Endothelial cell of hepatic sinusoid (primary cell): Measurements from ENCODE around the gene ARHGAP5.

Experiments used
- in situ Hi-C: cut with HindIII; loops from 2 replicates; pipeline ENCODE4 v1.10.0; 2017; ENCODE audit warnings: low sequenced_read_pairs

ARHGAP5 gene, protein sequence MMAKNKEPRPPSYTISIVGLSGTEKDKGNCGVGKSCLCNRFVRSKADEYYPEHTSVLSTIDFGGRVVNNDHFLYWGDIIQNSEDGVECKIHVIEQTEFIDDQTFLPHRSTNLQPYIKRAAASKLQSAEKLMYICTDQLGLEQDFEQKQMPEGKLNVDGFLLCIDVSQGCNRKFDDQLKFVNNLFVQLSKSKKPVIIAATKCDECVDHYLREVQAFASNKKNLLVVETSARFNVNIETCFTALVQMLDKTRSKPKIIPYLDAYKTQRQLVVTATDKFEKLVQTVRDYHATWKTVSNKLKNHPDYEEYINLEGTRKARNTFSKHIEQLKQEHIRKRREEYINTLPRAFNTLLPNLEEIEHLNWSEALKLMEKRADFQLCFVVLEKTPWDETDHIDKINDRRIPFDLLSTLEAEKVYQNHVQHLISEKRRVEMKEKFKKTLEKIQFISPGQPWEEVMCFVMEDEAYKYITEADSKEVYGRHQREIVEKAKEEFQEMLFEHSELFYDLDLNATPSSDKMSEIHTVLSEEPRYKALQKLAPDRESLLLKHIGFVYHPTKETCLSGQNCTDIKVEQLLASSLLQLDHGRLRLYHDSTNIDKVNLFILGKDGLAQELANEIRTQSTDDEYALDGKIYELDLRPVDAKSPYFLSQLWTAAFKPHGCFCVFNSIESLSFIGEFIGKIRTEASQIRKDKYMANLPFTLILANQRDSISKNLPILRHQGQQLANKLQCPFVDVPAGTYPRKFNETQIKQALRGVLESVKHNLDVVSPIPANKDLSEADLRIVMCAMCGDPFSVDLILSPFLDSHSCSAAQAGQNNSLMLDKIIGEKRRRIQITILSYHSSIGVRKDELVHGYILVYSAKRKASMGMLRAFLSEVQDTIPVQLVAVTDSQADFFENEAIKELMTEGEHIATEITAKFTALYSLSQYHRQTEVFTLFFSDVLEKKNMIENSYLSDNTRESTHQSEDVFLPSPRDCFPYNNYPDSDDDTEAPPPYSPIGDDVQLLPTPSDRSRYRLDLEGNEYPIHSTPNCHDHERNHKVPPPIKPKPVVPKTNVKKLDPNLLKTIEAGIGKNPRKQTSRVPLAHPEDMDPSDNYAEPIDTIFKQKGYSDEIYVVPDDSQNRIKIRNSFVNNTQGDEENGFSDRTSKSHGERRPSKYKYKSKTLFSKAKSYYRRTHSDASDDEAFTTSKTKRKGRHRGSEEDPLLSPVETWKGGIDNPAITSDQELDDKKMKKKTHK (N-terminal part only)

DNA sequence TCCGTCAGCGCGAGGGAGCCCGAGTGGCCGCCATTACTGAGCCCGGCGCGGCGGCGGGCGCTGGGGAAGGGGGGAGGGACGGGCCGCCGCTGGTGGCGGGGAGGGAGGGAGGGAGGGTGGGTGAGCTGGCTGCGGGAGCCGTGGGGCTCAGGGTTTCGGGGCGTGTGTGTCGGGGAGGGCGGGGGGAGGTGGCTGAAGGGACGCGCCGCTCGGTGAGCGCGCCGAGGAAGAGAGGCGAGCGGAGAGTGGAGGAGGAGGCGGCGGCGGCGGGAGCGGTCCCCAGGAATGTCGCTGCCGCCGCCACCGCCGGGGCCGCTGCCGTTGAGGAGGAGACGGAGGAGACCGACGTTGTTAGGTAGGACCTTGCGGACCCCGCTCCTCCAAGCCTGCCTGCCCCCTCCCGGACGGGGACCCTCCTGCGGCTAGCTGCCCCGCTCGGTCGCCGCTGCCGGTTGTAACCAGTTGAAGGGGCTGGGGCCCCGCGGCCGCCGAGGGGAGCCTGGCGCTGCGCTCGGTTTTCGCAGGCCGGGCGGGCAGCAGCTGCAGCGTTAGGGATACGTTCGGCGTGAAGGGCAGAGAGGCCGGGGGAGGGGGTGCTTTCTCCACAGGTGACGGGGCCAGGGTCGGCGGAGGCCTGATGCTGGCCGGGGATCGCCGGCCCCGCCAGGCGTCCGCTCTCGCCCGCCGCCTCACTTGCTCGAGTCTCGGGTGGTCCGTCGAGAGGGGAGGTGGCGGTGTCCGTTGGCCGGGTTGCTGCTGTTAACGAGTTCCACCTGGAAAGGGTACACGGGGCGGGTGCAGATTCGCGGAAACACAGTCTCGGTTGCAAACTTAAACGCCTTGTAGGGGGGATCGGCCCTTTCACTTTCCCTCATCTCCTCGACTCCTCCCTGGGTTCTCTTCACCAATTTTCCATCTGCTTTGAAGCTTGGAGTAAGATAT lies at the start of gene ARHGAP5:
ARHGAP5 (plus strand) TSS at position 224 of the 942 bp plus-strand sequence. CDS start 13,366 bp downstream, outside the sequence.
- in situ Hi-C loops = no loop called here

DNA sequence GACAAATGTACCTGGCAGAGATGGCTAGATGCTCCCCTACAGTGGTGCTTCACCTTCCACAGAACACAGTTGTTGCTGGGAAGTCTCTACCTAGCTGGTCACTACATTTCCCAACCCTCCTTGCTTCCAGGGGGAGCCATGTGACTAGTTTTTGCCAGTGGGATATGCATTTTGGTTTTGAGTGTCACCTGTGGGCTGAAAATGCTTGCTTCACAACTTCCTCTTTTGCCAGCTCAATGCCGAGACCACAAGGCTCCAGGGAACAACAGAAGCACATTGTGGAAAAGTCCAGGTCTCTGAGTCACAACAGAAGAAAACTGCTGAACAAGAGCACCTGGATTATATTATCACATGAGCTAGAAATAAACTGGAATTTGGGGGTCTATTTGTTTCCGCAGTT lies 48.5 kb upstream of the ARHGAP5 start:
- in situ Hi-C loops = no loop called here

DNA sequence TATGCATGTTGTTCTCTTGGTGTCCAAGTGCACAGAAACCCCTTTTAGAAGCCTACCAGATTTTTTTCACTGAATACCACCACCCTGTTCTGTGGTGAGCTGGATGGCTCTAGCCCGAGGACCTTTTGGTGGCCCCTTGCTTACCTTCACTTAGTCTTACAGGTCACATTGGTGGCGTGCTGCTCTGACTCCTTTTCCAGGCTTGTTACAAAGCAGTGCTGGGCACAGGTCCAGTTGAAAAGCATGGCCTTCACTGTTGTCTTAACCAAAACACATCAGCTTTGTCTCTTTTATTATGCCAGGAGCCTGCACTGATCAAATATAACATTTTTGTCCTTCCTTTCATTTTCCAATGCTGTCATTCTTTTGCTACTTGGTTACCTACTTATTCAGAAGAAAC lies 43.6 kb upstream of the ARHGAP5 start:
- in situ Hi-C loops = loop anchor here (5.0 kb wide), 1 partner anchor 61 kb away; no protein-coding TSS in a partner anchor

DNA sequence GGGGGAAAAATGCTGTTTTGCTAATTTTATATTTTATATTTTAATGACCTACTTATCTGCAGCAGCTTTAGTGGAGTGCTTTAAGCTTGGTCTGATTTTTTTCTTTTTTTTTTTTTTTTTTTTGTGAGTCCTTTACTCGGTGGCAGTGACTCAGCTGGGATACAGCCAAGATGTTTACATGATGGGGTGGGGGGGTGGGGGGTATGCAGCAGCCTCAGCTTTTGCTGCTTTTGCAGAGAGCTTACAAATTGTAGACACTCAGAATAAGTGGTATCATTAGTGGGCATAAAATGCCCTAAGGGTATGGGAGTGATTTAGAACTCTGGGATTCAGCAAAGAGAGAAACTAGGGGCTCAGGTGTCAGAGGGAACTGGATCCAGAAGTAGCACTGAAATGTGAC lies 38.2 kb upstream of the ARHGAP5 start:
- in situ Hi-C loops = no loop called here

DNA sequence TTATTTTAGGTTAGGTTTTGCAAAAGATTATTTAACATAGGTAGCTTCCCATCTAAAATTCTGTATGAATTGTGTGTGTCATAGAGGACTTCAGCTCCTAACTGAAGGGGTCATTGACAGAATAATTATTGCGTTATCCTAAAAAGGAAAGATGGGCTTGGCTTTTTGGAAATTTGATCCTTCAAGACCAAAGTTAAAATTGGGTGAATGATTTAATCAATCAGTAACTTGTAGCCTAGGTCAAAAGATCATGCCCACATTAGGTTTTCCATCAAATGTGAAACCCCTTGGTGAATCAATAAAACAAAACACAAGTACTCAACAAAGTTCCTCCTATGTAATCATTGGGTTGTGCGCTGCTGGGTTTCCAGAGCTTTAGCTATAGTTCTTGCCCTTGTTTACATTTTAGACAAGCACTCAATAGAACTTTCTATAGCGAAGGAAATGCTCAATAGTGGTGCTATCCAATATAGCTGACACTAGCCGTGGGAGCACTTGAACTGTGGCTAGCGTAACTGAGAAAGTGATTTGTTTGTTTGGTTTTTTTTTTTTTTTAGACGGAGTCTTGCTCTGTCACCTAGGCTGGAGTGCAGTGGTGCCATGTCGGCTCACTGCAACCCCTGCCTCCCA lies 37.6 kb upstream of the ARHGAP5 start:
- in situ Hi-C loops = no loop called here

DNA sequence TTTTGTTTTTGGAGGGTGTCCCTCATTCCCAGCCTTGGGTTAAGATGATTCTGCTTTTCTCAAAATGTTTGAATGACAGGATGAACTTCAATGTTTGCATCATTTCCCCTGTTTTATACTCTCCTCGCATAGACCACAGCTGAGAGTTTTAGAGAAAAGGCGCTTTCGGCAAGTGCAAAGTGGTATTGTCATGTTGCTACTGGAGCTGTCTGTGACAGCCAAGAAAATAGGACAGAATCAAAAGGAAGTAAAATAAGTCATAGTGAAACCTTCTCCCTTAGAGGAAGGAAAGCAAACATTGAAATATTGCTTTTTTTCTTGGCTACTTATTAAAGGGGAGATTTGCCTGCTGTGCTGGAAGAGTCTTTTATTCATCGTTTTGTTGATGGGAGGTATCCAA lies 33.5 kb upstream of the ARHGAP5 start:
- in situ Hi-C loops = no loop called here

DNA sequence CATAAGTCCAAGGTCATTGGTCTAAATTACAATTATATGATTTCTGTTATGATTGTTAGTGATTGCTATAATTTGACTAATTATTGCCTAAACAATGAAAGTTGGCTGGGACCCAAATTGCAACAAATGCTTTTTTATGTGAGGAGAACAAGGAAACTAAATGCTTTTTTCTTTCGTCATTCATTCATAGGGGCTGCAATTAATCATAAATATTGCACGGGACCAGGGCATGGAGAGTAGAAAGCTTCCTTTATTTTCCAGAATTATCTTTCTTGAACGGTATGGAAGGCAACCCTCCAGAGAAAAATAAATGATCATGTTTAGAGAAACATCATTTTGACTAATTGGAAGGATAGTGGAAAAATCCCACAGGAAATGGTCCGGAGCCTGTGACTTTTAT lies 32.6 kb upstream of the ARHGAP5 start:
- in situ Hi-C loops = no loop called here

DNA sequence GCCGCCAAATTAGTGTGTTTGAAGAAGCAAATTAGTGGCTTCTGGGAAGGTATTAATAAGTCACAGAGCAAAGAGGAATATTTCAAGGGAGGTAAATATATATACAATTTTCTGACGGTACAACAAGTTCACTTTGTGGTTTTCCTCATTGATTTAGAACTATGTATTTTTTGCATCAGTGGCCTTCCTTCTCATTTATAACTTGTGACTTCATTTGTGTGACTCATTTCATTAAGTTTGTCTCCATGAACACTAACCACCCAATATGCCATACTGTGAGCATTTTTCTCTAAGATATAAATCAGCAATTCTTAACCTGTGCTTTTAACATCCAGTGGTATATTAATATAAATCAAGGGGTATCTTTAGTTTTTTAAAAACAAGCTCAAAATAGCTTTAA lies 29.3 kb upstream of the ARHGAP5 start:
- in situ Hi-C loops = no loop called here

DNA sequence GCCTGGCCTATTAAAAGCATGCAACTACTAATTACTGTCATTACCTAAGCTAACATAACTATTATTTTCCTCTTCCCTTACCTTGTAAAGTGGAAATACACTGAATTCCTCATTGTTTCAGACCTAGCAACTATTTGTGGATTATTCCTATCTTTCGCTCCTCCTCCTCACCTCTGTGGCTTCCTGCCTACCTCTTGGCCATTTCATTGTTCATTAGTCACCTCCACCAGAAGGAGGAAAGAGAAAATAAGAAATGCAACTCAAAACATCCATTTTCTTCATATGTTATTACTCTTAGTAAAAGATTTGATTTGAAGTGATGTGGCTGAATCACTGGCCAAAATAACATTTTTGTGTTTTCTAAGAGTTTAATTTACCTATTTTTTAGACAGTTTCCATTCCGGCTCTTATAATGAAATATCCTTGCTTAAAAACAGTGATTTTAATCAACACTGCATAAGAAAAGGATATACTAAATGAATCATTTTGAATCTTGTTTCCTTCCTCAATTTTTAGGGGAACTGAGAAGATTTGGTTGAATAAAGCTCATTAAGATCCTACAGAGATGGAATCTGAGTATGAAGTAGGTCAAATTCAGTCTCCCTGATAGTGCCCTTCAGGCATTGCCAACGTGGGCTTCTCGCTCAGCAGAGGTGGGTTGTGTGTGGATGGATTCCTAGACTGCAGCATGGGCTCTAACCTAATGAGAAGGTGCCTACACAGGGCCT lies 27.6 kb upstream of the ARHGAP5 start:
- in situ Hi-C loops = loop anchor here (25.0 kb wide), 1 partner anchor 512 kb away; no protein-coding TSS in a partner anchor

DNA sequence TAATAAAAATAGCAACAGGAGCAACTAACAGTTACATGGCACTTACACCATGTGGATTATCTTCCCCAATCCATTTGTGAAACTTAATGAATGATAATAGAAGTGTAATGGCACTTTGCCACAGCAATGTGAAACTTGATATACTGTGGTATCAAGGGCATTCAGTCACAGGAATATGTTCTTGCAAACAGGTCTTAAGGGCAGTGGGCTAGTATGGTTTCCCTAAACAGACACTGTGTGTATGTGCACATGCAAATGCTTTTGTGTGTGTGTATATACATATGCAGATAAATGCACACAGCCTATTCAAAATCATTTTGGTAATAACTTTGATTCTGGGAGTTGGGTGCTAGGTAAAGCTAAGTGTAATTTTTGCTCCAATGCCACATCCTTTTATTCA lies 26.2 kb upstream of the ARHGAP5 start:
- in situ Hi-C loops = loop anchor here (25.0 kb wide), 1 partner anchor 514 kb away; no protein-coding TSS in a partner anchor

DNA sequence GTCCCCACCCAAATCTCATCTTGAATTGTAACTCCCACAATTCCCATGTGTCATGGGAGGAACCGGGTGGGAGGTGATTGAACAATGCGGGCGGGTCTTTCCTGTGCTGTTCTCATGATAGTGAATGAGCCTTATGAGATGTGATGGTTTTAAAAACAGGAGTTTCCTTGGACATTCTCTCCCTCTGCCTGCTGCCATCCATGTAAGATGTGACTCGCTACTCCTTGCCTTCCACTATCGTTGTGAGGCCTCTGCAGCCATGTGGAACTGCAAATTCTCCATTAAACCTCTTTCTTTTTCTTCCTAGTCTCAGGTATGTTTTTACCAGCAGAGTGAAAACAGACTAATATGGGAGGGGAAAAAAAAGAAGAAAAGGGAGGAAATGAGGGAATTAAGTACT lies 22.6 kb upstream of the ARHGAP5 start:
- in situ Hi-C loops = loop anchor here (25.0 kb wide), 1 partner anchor 517 kb away; no protein-coding TSS in a partner anchor

DNA sequence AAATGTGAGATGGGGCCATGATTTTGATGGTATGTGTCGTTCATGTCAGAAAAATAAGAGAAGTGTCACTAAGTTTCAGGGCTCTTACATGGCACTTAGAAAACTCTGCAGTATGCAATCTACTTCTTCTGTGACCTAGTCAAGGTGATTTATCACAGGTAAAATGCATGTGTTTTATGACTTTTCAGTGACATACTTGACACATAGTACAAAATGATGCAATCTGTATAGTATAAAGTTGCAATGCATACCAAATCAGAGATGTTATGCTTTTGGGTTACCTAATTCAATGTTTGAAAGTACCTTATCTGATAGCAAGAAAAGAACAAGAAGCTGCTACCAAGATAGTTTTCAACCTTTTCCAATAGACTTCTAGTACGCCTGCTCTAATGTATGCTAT lies 21.9 kb upstream of the ARHGAP5 start:
- in situ Hi-C loops = loop anchor here (25.0 kb wide), 1 partner anchor 518 kb away; no protein-coding TSS in a partner anchor

DNA sequence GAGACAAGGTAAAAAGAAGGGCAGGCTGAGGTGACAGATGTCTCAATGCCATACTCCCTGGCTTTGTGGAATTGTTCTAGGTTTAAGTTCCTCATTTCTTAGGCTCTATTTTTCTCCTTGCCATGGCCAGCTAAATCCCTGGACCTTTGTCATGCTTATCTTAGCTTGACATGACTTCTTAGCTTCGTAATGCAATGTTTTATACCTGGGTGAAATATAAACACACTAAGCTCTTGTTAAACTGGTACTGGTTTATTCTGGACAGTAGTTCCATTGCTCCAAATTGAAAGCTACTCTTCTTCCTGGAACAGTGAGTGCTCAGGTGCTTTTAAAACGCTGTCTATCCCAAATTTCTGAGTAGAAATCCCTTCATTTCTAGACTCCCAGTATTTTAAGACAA lies 17.4 kb upstream of the ARHGAP5 start:
- in situ Hi-C loops = loop anchor here (25.0 kb wide), 1 partner anchor 522 kb away; no protein-coding TSS in a partner anchor

DNA sequence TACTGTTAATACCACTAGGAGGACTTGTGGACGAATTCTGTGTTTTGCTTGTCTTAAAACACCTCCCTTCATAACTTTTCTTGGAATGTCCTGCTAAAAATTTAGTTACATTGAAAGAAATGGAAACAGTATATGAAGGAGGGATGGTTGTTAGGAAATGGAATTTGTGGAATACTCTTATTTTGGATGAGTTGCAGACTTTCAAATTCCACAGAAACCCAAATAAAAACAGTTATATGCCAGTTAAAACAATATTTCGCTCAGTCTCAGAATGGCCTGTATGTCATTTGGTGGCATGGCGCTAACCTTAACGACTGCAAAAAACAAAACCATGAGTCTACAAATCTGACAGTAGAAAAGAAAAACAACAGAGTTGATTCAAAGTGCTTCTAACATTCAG lies 12.2 kb upstream of the ARHGAP5 start:
- in situ Hi-C loops = loop anchor here (25.0 kb wide), 1 partner anchor 528 kb away; no protein-coding TSS in a partner anchor

DNA sequence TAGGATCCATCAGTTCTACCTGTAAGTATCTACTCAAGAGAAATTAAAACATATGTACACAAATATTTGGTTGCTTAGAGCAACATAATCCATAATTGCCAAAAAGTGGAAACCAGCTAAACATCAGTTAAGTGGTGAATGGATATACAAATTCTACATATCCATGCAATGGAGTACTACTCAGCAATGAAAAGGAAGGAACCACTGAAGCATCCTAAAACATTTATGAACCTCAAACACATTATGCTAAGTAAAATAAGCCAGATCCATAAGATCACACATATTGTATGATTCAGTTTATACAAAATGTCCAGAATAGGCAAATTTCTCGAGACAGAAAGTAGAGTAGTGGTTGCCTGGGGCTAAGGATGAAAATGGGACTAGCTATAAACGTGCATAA lies 8.4 kb upstream of the ARHGAP5 start:
- in situ Hi-C loops = loop anchor here (25.0 kb wide), 1 partner anchor 531 kb away; no protein-coding TSS in a partner anchor

DNA sequence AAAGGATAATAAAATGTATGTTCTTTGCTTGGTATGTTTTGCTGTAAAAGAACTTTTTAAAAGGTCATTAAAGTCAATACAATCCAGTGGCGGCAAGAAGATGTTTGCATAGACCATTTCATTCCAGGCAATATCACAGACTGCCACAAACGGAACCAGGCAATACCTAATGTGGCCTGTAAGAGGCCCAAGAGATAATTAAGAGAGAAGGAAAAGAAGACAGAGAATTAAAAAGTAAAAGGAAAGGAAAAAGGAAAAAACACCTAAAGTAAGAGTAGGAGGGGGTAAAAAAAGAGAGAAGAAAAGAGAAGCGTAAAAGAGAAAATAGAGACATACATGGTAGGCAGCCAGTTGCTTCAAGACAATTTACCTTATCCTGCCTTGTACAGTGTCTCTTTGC lies 6.8 kb upstream of the ARHGAP5 start:
- in situ Hi-C loops = loop anchor here (25.0 kb wide), 1 partner anchor 533 kb away; no protein-coding TSS in a partner anchor

DNA sequence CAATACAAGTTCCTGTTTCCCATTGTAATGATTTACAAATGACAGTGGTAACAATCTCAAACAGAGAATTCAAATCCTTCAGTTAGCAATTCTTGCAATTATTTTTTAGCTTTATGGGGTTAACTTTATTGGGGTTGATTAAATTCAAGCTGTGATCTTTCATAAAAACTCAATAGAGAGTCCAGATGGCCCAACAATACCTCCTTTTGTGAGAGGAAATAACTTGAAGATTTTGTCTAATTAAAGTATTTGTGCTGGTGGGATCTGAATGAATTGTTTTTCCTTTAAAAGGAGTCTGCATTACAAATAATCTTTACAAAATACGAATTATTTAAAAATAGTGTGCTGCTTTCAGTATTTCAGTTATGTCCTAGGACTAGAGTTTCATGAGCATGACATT lies 4.4 kb upstream of the ARHGAP5 start:
- in situ Hi-C loops = loop anchor here (25.0 kb wide), 1 partner anchor 535 kb away; no protein-coding TSS in a partner anchor

DNA sequence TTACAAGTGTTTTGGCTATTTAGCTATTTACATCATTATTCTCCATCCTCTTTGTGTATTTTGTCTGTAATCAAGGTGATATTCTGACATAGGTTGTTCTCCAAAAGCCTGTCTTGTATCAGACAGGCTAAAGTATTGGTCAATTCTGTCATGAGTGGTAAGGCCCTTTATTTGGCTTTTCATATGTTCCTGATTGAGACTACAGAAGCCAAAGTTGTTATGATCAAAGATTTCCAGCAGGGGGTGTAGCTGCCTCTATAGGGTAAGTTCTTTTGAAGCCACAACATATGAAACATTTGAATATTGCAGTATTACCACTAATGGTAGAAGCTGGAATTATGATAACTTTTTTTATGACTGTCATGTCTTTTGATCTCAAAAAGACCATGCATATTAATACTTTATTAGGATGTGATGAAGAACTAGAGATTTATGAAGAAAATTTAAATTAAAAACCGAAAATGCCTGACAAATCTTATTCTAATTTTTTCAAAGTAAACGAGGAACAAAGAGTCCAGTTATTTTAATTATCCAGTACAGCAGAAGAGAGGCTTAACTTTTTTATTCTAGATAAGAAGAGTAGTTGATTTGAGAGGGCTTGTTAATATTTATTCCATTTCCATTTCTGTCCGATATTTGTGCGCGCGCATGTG lies 3.4 kb upstream of the ARHGAP5 start:
- in situ Hi-C loops = loop anchor here (25.0 kb wide), 1 partner anchor 536 kb away; no protein-coding TSS in a partner anchor
